GM19099 (cell line): Measurements from ENCODE around the gene OR8H3.

Experiments
- POLR2A ChIP-seq: IDR thresholded peaks from 3 replicates; pipeline ENCODE4 v1.6.1; 2011; ENCODE audit warnings: low read depth; ENCODE audit not compliant: insufficient read length; ENCODE audit errors: extremely low read depth

The OR8H3 gene, protein sequence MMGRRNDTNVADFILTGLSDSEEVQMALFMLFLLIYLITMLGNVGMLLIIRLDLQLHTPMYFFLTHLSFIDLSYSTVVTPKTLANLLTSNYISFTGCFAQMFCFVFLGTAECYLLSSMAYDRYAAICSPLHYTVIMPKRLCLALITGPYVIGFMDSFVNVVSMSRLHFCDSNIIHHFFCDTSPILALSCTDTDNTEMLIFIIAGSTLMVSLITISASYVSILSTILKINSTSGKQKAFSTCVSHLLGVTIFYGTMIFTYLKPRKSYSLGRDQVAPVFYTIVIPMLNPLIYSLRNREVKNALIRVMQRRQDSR

DNA sequence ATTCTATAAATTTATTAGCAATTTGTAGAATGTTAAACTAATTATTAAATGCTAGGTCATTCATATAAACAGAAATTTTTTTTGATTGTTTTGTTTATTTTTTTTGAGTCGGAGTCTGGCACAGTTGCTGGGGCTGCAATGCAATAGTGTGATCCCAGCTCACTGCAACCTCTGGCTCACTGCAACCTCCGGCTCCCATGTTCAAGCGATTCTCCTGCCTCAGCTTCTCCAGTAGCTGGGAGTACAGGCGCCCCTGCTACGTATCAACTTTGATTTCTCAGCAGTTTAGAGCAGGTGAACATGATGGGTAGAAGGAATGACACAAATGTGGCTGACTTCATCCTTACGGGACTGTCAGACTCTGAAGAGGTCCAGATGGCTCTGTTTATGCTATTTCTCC is at the start of gene OR8H3:
Gene OR8H3 (plus strand): TSS at position 301 of the 400 bp plus-strand sequence. CDS start 0 bp downstream, at position 301.
- no peak for TF ChIP-seq POLR2A

DNA sequence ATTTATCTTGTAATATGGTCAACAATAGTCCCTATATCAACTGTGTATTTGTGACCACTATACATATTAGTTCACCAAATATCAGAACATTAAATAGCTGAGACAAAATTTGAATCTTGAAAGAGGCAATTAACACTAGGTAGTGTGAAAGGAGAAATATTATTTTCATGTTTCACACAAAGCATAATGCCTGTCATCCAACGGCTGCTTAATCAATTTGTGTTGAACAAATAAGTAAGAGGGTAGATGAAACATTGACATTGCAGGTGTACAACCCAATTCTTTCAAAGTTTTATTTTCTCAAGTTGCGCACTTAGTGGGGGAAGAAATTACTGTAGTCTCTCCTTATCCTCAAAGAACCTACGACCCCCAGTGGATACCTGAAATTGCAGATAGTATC is 32.5 kb upstream of the OR8H3 start:
- TF ChIP-seq POLR2A = no peak

DNA sequence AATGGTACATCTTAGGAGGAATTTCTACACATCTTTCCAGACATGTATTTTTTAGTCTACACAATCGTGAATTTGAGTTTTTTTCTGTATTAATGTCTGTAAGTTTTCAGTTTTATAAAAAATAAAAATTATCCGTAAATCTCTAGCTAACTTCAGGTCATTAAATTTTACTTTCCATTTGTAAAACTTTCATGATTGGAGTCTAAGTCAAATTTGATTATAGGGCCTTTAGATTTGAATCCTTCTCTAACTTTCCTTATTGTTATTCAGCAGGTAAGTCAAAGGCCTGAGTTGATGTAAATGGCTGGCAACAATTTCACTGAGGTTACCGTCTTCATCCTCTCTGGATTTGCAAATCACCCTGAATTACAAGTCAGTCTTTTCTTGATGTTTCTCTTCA is 29.2 kb upstream of the OR8H3 start, which contains the start of gene OR8I2:
Gene OR8I2 (plus strand): TSS at position 301 of the 400 bp plus-strand sequence. CDS start 0 bp downstream, at position 301.
- TF ChIP-seq POLR2A = no peak

DNA sequence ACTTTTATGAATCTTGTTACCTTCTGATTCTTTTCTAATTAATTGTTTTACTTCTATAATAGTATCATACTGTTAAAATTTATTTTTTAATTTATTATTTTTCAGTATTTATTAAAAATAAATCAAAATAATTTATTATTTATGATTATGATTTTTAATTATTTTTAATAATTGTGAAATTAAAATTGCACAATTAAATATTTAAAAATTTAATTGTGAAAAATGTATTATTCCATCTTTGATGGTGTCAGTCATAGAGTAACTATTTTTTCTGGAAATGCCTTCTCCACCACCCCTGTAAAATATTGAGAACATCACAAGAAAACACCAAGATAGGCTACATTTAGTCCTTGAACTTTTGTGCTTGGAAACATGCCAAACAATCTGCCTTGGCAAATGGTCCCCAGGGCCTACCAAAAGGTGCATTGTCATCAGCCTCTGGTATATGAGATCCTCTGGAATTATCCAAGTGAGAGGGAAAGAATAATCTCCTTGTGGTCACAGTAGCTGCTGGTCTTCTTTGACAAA is 18.9 kb upstream of the OR8H3 start, which contains the start of gene OR8H2:
Gene OR8H2 (plus strand): TSS at position 478 of the 528 bp plus-strand sequence. CDS start 1,356 bp downstream, outside the sequence.
- TF ChIP-seq POLR2A = no peak

DNA sequence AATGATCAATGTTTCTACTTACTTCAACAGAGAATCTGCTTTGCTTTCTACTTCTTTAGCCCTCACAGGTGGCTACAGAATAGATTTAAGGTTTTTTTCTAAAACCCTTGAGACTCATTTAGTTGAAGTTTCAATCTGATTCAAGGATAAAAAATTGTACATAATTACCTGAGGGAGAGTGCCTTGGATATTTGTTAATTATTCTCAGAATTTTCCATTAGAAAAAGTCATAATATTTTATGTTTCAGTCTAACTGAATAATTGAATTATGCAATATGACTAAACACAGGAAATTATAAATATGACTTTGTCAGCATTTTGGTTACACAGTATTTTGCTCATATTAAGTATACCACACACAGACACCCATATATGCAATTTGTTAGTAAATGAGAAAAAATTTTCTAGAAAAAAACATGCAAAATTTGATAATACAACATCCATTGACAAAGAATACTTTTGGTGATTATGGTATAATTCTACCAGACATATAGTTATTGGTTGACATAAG is 18.0 kb downstream of the OR8H3 start, which contains the start of gene OR8J3:
Gene OR8J3 (minus strand): TSS at position 51 of the 511 bp plus-strand sequence. CDS start 2,483 bp downstream, outside the sequence.
- TF ChIP-seq POLR2A = no peak

- TF ChIP-seq POLR2A = no peak
These were observed 29.2 kb downstream of the OR8H3 start for GRCh38 chr11:56151376-56151775.

GRCh38 chr11:56152333-56152732 is 30.2 kb downstream of the OR8H3 start:
- TF ChIP-seq POLR2A = no peak

DNA sequence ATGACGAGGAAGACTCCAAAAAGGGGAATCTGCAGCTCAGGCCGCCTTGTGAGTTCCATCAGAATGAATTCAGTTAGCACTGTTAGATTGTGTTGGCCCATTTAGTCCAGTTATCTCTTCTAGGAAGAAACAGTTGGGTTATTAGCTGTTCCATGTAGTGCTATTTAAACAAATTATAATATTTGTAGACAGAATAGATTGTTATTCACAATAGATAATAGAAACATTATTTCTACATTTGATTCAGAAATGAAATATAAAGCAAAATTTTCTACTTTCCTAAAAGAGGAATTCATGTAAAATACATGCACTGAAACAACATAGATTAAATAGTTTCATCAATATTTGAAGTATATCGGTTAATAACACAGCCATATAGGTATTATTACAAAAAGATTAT is 38.0 kb downstream of the OR8H3 start, which contains the start of gene OR8K5:
Gene OR8K5 (minus strand): TSS at position 101 of the 400 bp plus-strand sequence. CDS start 0 bp downstream, at position 101.
- no peak for TF ChIP-seq POLR2A

GRCh38 chr11:56163804-56164203 is 41.6 kb downstream of the OR8H3 start:
- no peak for TF ChIP-seq POLR2A

DNA sequence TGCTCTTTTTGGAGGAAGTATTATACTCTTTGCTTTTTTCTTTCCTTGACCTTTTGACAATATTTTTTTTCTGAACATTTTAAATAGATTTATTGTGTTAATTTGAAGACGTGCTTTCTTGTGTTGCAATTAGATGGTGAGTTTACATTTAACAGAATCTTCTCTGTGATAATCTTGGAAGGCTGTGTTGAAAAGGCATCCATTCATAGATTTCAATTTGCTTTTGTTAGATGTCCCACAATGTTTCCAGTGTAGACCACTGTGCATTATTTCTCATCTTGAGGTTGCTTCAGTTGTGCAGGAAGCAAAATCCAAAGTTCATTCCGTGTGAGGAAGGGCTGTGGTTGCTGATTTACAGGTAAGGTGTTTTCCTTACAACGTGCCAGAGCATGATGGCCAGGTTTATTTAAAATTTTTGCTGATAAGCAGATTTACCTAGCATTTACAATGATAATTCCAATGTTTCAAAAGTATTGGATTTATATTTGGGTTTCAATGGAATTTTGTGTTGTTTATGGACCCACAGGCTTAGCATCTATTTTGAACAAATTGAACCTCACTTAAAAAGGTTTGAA is 50.2 kb downstream of the OR8H3 start:
- TF ChIP-seq POLR2A = no peak
